ENCODE data around the gene PICK1.

The PICK1 gene

DNA sequence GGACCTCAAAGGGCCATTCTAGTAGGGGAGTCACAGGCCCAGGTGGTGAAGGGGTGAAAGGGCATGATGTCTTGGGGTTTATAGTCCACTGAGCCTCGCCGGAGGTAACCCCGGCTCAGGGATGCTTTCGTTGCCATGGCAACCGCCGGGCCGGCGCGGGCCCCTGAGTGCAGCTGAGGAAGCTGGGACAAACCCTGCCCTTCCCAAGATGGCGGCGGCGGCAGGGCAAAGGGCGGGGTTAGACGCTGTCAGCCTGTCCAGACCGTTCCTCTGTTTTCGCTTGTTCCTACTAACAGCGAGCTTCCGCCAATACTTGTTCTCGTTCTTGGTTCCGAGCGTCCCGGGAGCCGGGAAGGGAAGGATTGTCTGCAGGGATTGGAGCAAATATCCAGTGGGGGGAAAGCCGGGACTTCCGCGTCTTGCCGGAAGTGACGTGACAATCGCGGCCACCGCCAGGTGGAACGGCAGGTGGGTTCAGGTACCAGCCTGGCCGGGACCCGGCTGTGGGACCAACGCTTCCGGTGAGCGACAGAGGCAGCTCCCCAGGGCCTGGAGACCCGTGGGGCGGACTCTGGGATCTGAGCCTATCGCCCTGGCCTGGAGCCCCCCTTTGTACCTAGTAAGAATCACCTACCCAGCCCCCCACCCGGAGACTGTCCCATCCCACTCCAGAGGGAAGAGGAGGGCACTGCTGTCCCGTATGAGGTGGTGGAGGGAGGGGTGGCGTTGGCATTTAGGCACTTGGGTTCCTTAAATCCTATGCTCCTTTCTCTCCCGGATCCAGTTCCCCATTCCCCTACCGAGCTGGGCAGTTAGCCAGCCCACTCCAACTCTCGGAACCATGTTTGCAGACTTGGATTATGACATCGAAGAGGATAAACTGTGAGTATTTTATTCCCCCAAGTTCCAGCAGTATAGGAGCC, at the start of gene PICK1:
Gene PICK1 (plus strand): TSS at position 436 of the 923 bp plus-strand sequence. CDS start 406 bp downstream, at position 842.
- peak; percentile 45 to 57 for DNase-seq (ENCODE audit: extremely low read depth in 1 of 2, low read depth in 1 of 2)

DNA sequence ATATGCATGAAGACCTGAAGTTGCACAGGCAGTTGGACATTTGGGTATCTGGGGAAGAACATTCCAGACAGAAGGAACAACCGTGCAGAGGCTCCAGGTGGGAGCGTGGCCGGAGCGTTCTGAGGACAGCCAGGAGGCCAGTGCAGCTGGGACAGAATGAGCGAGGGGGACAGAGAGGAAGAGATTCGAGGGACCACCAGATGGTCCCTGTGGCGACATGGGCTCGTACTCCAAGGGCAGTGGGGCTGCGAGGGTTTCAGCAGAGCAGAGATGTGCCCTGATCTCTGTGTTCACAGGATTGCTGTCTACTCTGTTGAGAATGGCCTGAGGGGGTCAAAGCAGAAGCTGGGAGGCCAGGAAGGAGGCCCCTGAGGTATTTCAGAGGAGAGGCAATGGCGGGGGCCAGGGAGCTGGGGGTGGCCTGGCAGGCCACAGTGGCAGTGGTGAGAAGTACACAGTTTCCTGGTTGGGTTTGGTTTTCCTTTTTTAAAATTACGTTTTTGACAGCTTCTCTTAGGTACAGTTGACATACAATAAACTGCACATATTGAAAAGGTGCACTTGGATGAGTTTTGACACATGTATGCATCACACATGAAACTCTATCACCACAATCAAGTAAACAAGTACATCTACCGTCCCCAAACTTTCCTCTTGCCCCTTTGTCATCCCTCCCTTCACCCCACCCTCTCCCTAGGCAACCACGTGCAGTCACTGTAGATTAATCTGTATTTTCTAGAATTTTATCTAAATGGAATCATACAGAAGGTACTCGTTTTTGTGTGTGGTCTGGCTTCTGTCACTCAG, 48.0 kb upstream of the PICK1 start:
- DNase-seq (ENCODE audit: extremely low read depth in 1 of 2, low read depth in 1 of 2), result no peak

DNA sequence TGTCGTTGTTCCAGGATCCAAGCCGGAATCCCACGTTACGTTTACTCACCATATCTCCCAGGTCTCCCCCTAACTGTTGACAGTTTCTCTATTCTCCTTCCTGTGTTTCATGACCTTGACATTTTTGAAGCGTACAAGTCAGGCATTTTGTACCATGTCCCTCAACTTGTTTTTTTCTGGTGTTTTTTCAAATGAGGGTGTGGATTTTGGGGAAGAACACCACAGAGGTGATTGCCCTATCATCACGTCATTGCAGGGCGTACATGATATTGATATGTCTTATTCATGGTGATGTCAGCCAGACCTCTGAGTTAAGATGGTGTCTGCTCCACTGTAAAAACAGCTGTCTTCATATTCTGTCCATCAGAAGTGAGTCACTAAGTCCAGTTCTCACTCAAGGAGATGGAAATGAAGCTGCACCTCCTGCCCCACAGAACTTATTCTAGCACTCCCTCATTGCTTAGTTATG, 44.6 kb upstream of the PICK1 start:
- DNase-seq (ENCODE audit: extremely low read depth in 1 of 2, low read depth in 1 of 2), result no peak

DNA sequence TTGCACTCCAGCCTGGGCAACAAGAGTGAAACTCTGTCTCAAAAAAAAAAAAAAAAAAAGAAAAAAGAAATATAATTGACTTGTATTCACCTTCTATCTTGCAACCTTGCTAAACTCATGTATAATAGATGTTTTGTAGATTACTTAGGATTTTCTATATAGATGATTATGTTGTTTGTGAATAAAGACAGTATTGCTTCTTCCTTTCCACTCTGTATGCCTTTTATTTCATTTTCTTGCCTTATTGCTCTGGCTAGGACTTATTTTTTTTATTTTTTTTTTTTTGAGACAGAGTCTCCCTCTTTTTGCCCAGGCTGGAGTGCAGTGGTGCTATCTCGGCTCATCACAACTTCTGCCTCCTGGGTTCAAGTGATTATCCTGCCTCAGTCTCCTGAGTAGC, 43.1 kb upstream of the PICK1 start:
- no peak for DNase-seq (ENCODE audit: extremely low read depth in 1 of 2, low read depth in 1 of 2)

DNA sequence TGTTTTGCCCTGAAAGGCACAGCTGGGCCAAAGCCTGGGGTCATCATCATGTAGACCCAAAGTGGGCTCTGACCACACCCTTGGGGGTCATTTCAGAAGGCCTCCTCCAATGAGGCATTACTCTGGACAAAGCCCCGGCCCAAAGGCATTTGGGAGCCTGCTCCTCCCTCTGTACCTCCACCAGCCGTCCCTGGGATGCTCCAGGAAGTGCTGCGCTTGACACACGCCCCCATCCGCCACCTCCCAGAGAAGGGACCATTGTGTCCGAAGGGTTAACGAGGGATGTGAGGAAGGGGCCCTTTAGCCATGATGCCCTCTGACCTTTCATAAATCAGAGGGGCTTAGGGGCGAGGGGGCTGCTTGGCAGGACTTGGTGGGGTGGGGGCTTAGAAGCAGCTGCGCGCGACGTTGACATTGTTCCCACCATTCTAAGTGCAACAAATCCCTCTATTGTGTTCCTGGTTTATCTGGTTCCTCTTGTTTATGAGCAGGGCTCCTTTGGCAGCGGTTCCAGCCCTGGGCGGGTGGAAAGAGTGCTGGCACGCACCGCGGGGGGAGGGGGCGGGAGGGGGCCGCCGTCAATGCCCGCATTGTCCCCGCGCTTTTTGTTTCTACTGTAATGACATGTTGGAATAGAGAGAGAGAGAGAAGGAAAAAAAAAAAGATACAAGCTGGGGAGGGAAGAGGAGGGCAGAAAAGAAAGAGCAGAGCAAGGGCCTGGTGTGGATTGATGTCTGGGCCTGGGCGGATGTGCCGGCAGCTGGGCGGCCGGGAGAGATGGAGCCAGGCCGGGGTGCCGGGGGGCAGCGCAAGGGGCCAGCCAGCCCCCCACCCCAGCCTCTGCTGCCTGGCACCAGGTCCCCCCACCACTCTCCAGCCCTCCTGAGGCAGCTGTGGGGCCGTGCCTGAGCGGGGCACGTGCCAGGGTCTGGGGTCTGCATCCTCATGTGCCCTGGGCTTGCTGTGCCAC, 40.7 kb upstream of the PICK1 start:
- DNase-seq (ENCODE audit: extremely low read depth in 1 of 2, low read depth in 1 of 2), result no peak

DNA sequence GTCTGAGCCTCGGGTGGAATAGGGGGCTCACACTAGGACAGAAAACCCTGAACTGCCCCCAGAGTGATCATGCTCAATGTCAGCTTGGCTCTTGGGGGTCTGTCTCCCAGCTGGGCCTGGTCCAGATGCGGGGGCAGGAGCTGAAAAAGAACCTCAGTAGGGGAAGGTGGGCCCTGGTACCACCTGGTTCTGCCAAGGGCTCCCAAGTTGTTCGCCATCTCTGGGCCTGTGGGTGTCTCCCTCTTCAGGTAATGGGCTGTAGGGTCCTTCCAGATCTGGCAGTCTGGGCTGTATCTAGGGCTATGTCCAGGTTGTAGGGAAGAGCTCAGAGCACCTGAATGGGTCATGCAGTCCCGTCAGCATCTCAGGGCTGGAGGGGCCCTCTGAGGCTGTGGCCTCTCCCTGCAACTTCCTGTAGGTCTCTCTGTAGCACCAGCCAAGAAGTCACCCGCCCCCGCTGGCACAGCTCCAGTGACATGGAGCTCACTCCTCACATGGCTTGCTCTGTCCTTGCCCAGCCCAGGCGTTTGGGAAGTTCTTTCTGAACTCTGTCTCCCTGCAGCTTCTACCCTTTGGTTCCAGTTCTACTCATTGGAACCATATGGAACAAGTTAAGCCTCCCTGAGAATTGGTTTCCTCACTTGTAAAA, 39.8 kb upstream of the PICK1 start:
- no peak for DNase-seq (ENCODE audit: extremely low read depth in 1 of 2, low read depth in 1 of 2)

DNA sequence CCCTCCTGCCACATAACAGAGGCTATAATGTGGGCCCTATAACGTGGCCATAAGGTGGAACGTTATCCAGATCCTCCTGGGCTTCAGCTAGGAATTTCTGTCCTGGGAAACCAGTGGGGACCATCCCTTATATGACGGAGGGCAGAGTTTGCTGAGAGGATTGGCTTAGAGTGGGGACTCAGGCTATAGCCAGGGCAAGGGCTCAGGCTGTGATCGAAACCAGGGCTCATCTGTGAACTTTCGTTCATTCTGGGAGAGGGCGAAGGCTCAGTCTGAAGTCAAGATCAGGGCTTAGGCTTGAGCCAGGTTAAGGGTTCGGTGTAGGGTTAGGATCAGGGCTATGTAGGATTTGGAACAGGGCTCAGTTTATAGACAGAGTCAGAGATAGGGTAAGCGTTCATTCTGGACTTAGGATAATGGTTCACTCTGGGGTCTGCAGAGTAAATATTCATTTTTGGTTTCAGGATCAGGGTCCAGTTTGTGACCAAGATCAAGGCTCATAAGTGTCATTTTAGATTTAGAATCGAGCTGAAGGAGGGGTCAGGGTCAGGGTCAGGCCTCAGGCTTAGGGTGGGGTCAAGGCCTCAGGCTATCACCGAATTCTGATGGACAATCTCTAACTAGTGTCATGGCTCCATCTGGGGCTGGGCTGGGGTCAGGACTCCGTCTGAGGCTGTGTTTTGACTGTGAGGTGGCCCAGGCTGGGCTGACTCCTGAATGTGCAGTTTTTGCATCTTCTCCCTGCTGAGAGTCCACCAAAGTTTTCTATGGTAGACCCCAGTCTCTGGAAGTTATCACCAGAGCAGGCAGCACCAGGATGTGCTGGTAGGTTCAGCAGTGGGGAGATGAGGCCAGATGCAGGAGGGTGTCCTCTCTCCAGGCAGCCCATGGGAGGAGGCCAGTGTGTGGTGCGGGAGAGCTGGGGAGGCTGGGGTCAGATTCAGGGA, 39.0 kb upstream of the PICK1 start:
- DNase-seq (ENCODE audit: extremely low read depth in 1 of 2, low read depth in 1 of 2), result no peak

DNA sequence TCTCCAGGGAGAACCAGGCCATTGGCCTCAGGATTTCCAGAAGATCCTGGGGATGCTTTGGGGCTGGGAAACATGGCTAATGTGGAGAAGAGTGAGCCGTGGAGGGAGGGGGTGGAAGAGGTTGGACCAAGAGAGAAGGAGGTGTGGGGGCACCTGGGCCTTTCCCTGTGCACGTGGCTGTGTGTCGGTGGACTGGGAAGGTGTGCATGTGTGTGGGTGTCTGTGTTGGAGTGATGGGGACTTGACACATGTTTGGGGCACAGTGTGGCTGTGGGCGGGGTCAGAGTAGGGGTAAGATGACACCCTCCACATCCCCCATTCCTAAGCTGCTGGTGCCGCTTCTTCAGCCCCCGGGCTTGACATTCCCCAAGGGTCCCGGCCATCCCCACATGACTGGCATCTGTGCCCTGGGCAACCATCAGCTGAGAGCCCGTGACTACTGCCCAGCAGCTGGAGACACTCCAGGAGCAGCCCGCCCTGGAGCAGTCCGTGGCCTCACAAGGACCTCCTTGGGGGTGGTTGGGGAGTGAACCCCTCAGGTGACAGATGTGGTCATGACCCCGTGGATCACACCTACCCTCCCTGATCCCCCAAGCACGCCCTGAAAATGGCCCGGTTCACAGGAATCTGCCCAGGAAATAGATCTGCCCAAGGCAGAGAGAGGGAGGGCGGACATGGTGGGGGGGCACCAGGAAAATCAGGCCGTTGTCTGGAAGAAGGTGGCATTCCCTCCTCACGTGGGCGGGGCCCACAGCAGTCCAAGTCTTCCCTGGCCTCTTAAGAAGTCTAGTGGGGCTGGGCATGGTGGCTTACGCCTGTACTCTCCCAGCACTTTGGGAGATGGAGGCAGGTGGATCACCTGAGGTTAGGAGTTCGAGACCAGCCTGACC, 38.0 kb upstream of the PICK1 start:
- no peak for DNase-seq (ENCODE audit: extremely low read depth in 1 of 2, low read depth in 1 of 2)

DNA sequence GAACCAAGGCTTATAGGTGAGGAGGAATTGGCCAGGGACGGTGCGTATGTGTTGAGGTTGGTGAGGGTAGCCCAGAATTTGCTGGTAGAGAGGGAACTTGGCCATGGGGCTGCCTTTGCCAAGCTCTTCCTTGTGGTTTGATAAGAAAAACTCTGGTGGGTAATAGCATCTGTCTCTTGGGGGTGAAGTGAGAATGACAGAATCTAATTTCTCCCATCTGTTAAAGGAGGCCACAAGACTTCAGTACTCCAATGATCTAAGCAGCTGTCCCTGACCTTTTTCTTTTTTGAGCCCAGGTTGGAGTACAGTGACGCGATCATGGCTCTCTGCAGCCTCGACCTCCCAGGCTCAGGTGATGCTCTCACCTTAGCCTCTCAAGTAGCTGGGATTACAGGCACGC, 36.0 kb upstream of the PICK1 start:
- DNase-seq (ENCODE audit: extremely low read depth in 1 of 2, low read depth in 1 of 2), result no peak

DNA sequence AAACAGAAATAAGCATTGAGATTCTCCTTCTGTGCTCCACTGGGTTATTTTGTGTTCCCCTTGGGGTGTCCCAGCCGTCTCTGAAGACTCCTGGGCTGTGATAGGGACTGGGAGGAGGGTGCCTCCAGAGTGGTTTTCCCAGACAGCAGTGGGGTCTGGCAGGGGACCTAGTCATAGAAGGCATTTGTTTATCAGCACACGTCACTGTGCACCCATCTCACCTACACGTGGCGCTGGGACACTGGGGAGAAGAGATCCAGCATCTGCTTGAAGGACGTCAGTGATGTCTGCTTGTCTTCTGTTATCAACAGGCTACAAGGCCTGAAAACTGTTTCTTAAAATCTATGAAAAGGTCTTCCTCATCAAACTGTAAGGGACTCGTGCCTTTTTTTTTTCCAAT, 34.2 kb upstream of the PICK1 start:
- DNase-seq (ENCODE audit: extremely low read depth in 1 of 2, low read depth in 1 of 2), result no peak

DNA sequence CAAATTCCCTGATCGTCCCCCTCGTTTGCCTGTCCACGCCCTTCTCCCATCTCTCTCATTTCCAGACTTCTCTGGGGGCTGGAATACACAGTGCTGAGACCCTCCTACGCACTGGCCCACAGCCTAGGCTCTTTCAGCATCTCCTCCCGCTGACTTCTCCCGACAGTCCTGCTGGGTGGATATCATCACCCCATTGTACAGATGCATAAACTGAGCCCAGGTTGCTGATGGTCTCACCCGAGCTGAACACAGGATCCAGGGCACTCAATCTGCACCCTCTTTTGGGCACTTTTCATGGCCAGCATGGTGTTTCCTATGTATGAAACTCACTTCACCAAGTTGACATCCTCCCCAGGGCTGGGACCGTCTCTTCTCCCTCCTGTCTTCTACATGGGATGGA, 31.7 kb upstream of the PICK1 start:
- no peak for DNase-seq (ENCODE audit: extremely low read depth in 1 of 2, low read depth in 1 of 2)

DNA sequence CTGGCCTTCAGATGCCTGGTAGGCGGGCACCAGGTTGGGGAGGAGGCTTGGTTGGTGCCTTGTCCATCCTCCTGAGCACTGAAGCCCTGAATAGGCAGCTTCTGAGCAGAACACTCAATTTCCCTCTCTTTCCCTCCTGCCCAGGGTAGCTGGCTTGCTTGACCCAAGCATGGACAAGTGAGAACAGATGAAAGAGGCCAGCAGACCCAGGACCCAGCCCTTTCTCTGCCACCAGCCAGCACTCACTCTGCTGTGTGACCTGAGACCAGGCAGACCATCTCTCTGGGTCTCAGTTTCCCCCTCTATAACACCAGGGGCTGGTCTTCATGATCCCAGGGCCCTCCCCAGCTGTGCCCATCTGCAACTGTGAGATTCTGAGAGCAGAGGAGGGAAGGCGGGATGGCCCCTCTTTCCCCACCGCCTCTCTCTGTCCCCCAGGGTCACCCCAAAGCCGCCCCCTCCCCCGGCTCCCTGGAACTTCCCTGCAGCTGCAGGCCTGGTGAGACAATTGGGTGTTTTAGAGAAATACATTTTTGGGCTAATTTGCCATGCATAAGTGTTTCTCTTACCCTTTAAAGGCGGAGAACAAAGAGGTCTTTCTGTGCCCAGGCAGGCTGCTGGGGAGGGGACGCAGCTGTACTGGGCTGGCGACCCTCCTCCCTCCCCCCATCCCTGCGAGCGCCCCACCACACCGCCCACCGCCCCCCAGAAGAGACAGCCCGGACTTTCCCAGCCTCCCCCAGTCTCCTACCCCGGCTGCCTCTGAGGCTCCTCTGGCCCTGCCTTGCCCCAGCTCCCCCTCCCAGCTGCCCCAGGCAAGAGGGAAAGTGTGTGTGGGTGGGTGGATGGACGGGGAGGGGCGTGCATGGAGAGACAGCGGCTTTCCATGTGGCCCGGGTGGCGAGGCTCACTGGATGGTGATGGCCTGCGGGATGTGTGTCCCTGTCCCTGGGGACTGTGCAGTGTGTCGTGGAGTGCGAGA, 30.8 kb upstream of the PICK1 start:
- no peak for DNase-seq (ENCODE audit: extremely low read depth in 1 of 2, low read depth in 1 of 2)

DNA sequence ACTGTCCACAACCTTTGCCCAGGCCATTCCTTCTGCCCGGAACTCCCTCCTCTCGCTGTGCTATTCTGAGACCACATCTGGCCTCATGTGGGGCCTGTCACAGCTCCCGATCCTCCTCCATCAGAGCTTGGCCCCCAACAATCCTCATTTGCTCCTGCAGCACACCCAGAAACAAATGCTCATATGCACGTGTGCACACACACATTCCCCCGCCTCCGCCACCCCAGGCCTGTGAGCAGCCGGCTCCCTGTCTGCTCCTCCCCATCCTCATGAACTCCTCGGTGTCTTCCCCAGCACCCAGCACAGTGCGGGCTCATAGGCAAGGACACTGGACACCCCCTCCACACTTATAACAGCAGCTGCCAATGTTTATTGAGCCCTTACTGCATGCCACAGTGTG, 29.7 kb upstream of the PICK1 start:
- no peak for DNase-seq (ENCODE audit: extremely low read depth in 1 of 2, low read depth in 1 of 2)

DNA sequence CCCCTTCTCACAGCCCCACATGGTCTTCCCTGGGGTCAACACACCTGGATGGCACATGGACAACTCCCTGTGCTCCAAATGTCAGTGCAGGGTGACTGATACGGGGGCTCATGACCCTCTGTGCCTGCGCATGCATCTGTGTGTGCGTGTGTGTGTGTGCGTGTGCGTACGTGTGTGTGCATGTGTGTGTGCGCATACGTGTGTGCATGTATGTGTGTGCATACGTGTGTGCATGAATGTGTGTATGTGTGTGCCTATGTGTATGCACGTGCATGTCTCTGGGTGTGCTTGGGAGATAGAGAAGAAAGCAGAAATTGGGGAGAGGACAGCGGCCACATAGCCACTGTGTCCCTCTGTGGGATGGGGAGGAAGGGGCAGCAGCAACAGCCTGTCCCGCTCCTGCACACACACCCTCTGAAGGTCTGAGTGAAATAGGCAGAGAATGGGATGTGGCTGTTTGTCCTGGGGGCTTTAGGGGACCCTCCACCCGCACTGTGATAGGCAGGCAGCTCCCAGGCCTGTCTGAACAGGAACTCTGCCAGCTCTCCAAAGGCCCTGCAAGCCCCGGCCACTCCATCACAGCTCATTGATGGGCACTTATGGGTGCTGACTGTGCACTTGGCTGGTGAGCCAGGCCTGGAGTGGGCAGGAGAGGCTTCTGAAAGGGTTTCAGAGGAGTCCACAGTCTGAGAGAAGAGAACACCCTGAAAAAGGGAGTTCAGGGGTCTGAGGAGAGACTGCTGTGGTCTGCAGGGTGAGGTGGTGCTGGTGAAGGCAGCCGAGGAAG, 28.7 kb upstream of the PICK1 start:
- no peak for DNase-seq (ENCODE audit: extremely low read depth in 1 of 2, low read depth in 1 of 2)

DNA sequence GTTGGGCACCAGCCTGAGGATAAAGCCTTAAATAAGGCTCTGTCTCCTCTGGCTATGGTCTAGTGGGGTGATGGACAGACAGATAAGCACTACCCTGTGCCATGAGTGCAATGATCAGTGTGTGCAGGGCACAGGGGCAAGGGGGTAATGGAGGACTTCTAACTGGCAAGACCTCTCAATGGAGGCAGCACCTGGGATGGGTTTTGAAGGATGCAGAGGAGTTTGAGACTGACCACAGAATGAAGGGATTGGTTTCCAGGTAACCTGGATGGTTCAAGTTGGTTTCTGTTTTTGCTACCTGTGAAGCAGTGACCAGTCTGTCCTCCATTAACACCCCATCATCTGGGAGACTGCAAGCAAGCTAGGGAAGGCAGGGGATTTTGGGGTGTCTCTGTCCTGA, 27.8 kb upstream of the PICK1 start:
- DNase-seq (ENCODE audit: extremely low read depth in 1 of 2, low read depth in 1 of 2), result no peak

DNA sequence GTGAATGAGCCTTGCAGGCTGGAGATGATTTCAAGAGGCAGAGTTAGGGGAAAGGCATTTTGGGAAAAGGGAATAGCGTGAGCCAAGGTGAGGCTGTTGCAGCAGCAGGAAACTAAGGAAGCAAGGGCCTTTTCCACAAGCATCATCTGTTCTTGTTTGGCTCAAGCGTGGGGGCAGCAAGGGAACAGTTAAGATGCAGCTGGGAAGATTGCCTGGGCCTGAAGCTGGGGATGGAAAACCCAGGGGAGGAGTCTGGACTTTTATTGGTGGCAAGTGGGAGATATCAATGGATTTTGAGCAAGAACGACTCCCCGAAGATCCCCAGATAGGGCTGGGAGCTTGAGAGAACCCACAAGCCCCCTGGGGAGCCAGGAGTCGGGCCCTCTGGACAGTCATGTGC, 27.3 kb upstream of the PICK1 start:
- DNase-seq (ENCODE audit: extremely low read depth in 1 of 2, low read depth in 1 of 2), result no peak
